A549 treated with AZD9567 at 1 μM for 4 hours (cell line): Measurements from ENCODE around the gene IFI27L2. TPM values are rescaled to one million over a fixed set of nuclear protein-coding genes. Genes with fewer than 3 reads are reported as not detected.

Experiments
- total RNA-seq: library from RNA; stranded (reverse); fragments of 200-300 nt; extraction: Qiagen RNA extraction; gene quantifications from 5 replicates; pipeline ENCODE4 v1.2.3, GENCODE V29; 2022; ENCODE audit not compliant: insufficient read depth

The IFI27L2 gene, protein sequence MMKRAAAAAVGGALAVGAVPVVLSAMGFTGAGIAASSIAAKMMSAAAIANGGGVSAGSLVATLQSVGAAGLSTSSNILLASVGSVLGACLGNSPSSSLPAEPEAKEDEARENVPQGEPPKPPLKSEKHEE
- 51.4 to 78.6 TPM (median 53.9 TPM) in 5 replicates for total RNA-seq

DNA sequence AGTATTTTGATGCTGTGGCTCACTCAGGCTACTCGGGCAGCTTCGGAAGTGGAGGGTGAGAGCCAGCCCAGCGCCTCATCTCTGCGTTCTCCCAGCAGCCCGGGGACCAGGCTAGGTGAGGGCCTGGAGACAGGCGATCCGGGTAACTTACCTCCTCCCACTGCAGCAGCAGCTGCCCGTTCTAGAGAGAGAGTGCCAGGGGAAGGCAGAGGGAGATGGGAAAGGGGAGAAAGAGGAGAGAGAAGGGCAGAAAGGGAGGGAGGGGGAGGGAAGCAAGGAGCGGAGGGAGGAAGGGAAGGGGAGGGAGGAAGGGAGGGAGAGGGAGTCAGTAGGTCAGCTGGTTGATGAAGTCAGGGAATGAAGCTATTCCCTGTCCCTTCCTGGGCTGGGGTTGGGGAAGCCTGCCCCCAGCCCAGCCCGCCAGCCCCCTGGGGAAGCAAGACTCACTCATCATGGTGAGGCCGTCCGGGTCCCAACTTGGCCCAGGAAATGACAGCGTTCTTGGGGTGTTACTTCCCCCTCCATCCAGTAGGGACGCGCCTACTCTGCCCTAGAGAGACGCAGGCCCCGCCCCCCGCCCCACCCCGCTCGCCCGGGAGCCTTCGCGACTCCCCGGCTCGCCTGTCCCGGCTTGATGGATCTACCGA lies at the start of gene IFI27L2:
Gene IFI27L2 (minus strand): TSS at position 494 of the 647 bp plus-strand sequence. CDS start 40 bp downstream, at position 454.

DNA sequence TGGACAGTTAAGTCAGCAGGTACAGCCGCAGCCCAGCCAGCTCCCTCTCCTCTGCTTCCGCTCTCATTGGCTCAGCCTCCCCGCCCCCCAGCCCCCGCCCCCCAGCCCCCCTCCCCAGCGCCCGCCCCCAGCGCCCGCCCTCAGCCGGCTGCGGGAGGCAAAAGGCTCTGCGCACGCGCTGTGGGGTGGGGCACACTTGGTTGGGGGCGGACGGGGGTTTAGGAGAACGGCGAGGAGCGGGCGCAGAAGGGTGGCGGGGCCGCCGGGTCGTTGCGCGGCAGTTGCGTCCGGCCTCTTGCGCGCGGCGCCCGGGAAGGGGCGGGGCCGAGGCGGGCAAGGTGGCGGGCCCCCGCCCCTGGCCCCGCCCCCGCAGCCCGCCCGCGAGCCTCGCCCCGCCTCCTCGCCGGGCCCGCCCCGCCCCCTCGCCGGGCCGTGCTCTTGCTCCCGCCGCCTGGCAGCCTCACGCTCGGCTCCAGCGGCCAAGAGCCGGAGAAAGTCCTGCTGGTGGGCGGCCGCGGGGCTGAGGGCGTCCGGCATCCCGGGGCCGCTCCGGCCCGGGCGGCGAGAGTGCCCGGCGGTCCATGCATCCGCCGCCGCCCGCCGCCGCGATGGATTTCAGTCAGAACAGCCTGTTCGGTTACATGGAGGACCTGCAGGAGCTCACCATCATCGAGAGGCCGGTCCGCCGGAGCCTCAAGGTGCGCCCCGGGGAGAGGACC lies 44.6 kb upstream of the IFI27L2 start, which contains the start of gene PPP4R4:
Gene PPP4R4 (plus strand): TSS at position 438 of the 719 bp plus-strand sequence. CDS start 144 bp downstream, at position 582.

DNA sequence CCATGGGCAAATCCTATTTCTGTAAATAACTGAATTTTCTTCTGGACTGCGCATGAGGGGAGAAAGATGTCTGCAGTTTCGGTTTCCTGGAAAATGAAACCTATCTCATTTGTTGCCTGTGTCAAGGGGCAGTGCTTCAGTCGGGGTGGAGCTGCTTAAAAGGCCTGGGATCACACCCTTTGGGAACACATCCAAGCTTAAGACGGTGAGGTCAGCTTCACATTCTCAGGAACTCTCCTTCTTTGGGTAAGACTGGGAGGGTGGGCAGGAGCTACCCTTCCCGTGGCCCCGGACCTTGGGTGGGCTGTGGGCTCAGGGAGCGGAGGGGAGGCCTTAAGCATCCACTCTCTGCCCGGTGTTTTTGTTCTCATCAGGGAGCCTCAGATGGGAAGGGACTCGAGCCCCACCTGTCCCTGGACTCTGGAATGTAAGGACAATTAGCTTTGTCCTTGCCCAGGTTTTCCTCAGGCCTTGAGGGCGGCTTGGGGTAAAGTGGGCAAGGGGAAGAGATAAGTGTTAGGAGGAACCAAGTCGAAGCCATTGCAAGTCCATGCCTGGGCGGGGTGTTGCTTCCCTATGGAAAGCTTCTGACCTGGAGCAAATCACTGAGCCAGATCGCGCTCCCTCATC lies 18.7 kb downstream of the IFI27L2 start, which contains the start of gene IFI27:
Gene IFI27 (plus strand): TSS at position 185 of the 630 bp plus-strand sequence.

DNA sequence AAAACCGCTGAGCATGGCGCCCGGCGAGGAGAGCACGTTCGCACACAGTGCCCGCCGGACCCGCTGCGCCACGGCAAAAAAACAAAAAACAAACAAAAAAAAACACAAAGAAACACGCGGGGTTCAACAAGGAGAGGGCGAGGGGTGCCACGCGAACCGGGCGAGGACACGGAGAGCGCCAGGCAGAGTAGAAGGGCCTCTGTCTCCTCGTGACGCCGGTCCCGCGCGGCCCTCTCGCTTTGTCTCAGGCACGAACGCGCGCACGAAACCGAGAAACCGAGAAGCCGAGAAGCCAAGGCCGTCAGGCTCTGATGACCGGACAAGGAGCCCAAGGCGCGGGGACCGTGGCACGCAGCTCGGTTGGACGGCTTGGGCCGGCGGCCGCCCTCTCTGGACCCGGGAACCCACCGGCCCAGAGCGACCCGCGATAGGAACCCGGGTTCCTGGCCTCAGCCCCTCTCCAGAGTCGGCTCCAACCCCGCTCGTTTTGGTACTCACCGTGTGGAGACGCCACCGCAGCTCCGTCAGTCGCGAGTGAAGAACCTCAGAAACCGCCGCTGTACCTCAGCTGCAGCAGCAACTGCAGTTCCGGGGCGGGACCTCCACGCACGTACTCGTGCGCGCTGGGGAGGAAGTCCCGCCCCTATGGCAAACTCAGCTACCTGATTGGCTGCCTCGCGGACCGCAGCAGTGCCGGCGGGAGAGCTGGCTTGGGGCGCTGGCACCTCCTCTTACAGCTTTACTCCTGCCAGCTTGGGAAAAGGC lies 48.6 kb downstream of the IFI27L2 start, which contains the start of the genes DDX24 and IFI27L1:
Gene DDX24 (minus strand): TSS at position 582 of the 765 bp plus-strand sequence. CDS start 1,460 bp downstream, outside the sequence.
Gene IFI27L1 (plus strand): TSS at position 690 of the 765 bp plus-strand sequence. CDS start 15,628 bp downstream, outside the sequence.

Other genes with a start within 250 kb of the IFI27L2 start
- not detected in 5 replicates for gene FAM181A, start 202.3 kb downstream of the IFI27L2 start, total RNA-seq
- 0.32 to 1.1 TPM (median 0.65 TPM) in 4 of 5 replicates, not detected in the other for gene ASB2, start 153.0 kb downstream of the IFI27L2 start, total RNA-seq
- not detected in 5 replicates for gene CCDC197, start 132.3 kb downstream of the IFI27L2 start, total RNA-seq
- gene OTUB2, start 103.3 kb downstream of the IFI27L2 start, total RNA-seq = 2.0 to 3.6 TPM (median 2.4 TPM) in 5 replicates
- gene DDX24, start 48.4 kb downstream of the IFI27L2 start, total RNA-seq = 181 to 193 TPM (median 185 TPM) in 5 replicates
- 11.5 to 21.6 TPM (median 20.4 TPM) in 5 replicates for gene IFI27L1, start 48.3 kb downstream of the IFI27L2 start, total RNA-seq
- 1.1 to 1.9 TPM (median 1.5 TPM) in 4 of 5 replicates, not detected in the other for gene IFI27, start 18.9 kb downstream of the IFI27L2 start, total RNA-seq
- gene PPP4R4, start 44.7 kb upstream of the IFI27L2 start, total RNA-seq = 0.18 to 2.7 TPM (median 0.45 TPM) in 5 replicates
- not detected in 5 replicates for gene SERPINA10, start 163.7 kb upstream of the IFI27L2 start, total RNA-seq
- gene SERPINA6, start 193.7 kb upstream of the IFI27L2 start, total RNA-seq = 1.1 to 1.6 TPM (median 1.5 TPM) in 5 replicates
- gene SERPINA2, start 237.1 kb upstream of the IFI27L2 start, total RNA-seq = not detected in 5 replicates